GM12878 (cell line): Measurements from ENCODE around the gene RUSC1. TPM values are rescaled to one million over a fixed set of nuclear protein-coding genes. Genes with fewer than 3 reads are reported as not detected.

Source experiments
- BHLHE40 ChIP-seq, 2 experiments: fragments of 450-650 bp in 1 of 2; IDR thresholded peaks; 2 replicates each; pipeline ENCODE4 v1.6.1; 2011 to 2017; ENCODE audit warnings: low read depth in 2 of 2, borderline replicate concordance in 1 of 2, improper control_type of control experiment in 1 of 2, low read length in 1 of 2, mild to moderate bottlenecking in 1 of 2
- BMI1 ChIP-seq: fragments of 450-650 bp; IDR thresholded peaks from 2 replicates; pipeline ENCODE4 v1.6.1; 2016; ENCODE audit warnings: mild to moderate bottlenecking, moderate library complexity, borderline replicate concordance
- CUX1 ChIP-seq: IDR thresholded peaks from 2 replicates; pipeline ENCODE4 v1.6.1; 2012; ENCODE audit warnings: improper control_type of control experiment, low read depth, low read length; ENCODE audit not compliant: insufficient replicate concordance
- EGR1 ChIP-seq, 2 experiments: IDR thresholded peaks; 1 replicate in 1 of 2; 2 replicates in 1 of 2; pipeline ENCODE4 v1.6.1; 2011 to 2012; ENCODE audit warnings: low read depth in 2 of 2, low read length in 2 of 2, borderline replicate concordance in 1 of 2, mild to moderate bottlenecking in 1 of 2, moderate library complexity in 1 of 2
- HCFC1 ChIP-seq: fragments of 150-350 bp; IDR thresholded peaks from 2 replicates; pipeline ENCODE4 v1.6.1; 2014; ENCODE audit warnings: low read length
- KDM1A ChIP-seq: fragments of 200-600 bp; sonication (generic); IDR thresholded peaks from 2 replicates; pipeline ENCODE4 v1.6.1; 2016; ENCODE audit warnings: borderline replicate concordance
- NR2C1 ChIP-seq: fragments of 450-650 bp; IDR thresholded peaks from 2 replicates; pipeline ENCODE4 v1.6.1; 2017; ENCODE audit warnings: antibody characterized with exemption, mild to moderate bottlenecking, moderate library complexity
- PAX8 ChIP-seq: fragments of 450-650 bp; IDR thresholded peaks from 2 replicates; pipeline ENCODE4 v1.6.1; 2017; ENCODE audit warnings: mild to moderate bottlenecking, moderate library complexity
- RB1 ChIP-seq: fragments of 450-650 bp; formaldehyde crosslinking; IDR thresholded peaks from 2 replicates; pipeline ENCODE4 v1.6.1; 2017; ENCODE audit warnings: mild to moderate bottlenecking, borderline replicate concordance
- SMARCA5 ChIP-seq: fragments of 450-650 bp; IDR thresholded peaks from 2 replicates; pipeline ENCODE4 v1.6.1; 2017; ENCODE audit warnings: mild to moderate bottlenecking
- SP1 ChIP-seq: IDR thresholded peaks from one replicate; pipeline ENCODE4 v1.6.1; 2011; ENCODE audit warnings: low read depth, low read length
- TARDBP ChIP-seq: IDR thresholded peaks from 2 replicates; pipeline ENCODE4 v1.6.1; 2016; ENCODE audit warnings: borderline replicate concordance
- TCF3 ChIP-seq: IDR thresholded peaks from 2 replicates; pipeline ENCODE4 v1.6.1; 2012; ENCODE audit warnings: low read depth, mild to moderate bottlenecking, low read length, borderline replicate concordance; ENCODE audit not compliant: insufficient read depth
- ZNF207 ChIP-seq: fragments of 450-650 bp; IDR thresholded peaks from 2 replicates; pipeline ENCODE4 v1.6.1; 2014; ENCODE audit warnings: antibody characterized with exemption, mild to moderate bottlenecking, borderline replicate concordance
- ZNF384 ChIP-seq: IDR thresholded peaks from 2 replicates; pipeline ENCODE4 v1.6.1; 2012; ENCODE audit warnings: low read depth, mild to moderate bottlenecking, low read length, improper control_type of control experiment, borderline replicate concordance
- polyA plus RNA-seq, 11 experiments: library from polyadenylated mRNA; depleted of rRNA in 4 of 11; unstranded in 6 of 11; stranded (reverse) in 5 of 11; fragments of >200 nt; fragmentation: Nextera tagmentation in 4 of 11; fragmentation: Illumina TruSeq in 1 of 11; extraction: Ambion mirVana in 4 of 11; extraction: Trizol in 1 of 11; gene quantifications; 1 replicate in 1 of 11; 2 replicates in 10 of 11; pipeline versions ENCODE4 v1.2.1 to v1.2.3, GENCODE V29; 2011 to 2016; ENCODE audit warnings: inconsistent platforms in 2 of 11, missing spikeins in 2 of 11, low read depth in 1 of 11
- total RNA-seq, 4 experiments: library from RNA; depleted of rRNA in 3 of 4; stranded (reverse); fragments of >200 nt in 3 of 4; fragmentation: Illumina TruSeq in 1 of 4; extraction: Trizol in 1 of 4; gene quantifications; 2 replicates each; pipeline versions ENCODE4 v1.2.1 to v1.2.3, GENCODE V29; 2013 to 2021
- TF ChIP-seq, protein P1 (sequence below): fragments of 450-650 bp; formaldehyde crosslinking; IDR thresholded peaks from 2 replicates; pipeline ENCODE4 v1.5.0; 2022; ENCODE audit warnings: mild to moderate bottlenecking, missing genetic modification characterization
- TF ChIP-seq, protein P2 (sequence below): IDR thresholded peaks from 2 replicates; pipeline ENCODE4 v1.6.1; 2012; ENCODE audit warnings: mild to moderate bottlenecking, low read depth, low read length

Gene RUSC1
- total and polyA plus RNA-seq, 10 of the 15 experiments (the other 5 are each of a cell fraction or from before 2014, with no cell fraction given) = 1.1 to 23.7 (median 12.3) TPM

DNA sequence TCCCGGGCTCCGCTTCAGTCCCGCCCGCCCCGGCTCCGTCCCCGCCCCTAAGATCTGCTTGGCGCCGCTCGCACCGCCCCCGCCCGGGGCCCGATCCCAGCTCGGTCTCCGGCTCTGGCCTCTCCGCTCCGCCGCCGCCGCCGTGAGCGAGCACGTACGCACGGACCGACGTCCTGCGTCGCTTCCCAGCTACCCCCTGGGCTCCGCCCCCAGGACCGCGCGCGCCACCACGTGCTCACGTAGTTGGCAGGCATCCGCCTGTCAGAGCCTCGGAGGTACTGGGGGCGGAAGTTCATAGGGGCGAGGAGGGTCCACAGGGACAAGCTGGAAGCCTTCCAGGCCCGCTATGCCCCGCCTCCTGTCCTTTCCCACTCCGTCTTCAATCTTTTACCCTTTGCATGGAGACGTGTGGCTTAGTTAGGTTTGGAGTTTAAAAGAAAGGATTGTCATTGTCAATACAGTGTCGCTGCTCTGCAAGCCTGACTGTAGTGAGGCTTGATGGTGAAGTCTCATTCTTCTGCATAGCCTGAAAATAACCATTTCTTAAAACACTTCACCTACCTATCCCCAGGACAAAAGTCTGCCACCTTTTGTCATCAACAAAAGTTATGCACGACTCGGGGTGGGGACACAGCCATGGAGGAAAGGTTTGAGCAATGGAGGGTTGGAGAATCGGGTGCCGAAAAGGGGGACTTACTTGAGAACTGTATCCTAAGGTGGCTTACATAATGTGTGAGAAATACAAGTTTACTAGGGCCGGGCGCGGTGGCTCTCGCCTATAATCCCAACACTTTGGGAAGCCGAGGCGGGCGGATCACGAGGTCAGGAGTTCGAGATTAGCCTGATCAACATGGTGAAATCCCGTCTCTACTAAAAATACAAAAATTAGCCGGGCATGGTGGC is 47.1 kb upstream of the RUSC1 start, which contains the start of gene CLK2 (continued):
- peak; percentile 57 for TF ChIP-seq HCFC1
- no peak for TF ChIP-seq TARDBP
- TF ChIP-seq TCF3 = no peak
- no peak for TF ChIP-seq ZNF207
- TF ChIP-seq SMARCA5 = no peak
- peak; percentile 52 to 85; a peak in 3 of 4 replicates for TF ChIP-seq BHLHE40 (IDR thresholded peaks at IDR 0.05; ENCODE audit: borderline replicate concordance in 1 of 2, low read depth in 2 of 2, low read length in 1 of 2)
- TF ChIP-seq NR2C1 = no peak; the same call in 1 of the 2 replicates
- TF ChIP-seq PAX8 = no peak
- TF ChIP-seq, protein P1, sequence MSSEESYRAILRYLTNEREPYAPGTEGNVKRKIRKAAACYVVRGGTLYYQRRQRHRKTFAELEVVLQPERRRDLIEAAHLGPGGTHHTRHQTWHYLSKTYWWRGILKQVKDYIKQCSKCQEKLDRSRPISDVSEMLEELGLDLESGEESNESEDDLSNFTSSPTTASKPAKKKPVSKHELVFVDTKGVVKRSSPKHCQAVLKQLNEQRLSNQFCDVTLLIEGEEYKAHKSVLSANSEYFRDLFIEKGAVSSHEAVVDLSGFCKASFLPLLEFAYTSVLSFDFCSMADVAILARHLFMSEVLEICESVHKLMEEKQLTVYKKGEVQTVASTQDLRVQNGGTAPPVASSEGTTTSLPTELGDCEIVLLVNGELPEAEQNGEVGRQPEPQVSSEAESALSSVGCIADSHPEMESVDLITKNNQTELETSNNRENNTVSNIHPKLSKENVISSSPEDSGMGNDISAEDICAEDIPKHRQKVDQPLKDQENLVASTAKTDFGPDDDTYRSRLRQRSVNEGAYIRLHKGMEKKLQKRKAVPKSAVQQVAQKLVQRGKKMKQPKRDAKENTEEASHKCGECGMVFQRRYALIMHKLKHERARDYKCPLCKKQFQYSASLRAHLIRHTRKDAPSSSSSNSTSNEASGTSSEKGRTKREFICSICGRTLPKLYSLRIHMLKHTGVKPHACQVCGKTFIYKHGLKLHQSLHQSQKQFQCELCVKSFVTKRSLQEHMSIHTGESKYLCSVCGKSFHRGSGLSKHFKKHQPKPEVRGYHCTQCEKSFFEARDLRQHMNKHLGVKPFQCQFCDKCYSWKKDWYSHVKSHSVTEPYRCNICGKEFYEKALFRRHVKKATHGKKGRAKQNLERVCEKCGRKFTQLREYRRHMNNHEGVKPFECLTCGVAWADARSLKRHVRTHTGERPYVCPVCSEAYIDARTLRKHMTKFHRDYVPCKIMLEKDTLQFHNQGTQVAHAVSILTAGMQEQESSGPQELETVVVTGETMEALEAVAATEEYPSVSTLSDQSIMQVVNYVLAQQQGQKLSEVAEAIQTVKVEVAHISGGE = no peak
- TF ChIP-seq, protein P2, sequence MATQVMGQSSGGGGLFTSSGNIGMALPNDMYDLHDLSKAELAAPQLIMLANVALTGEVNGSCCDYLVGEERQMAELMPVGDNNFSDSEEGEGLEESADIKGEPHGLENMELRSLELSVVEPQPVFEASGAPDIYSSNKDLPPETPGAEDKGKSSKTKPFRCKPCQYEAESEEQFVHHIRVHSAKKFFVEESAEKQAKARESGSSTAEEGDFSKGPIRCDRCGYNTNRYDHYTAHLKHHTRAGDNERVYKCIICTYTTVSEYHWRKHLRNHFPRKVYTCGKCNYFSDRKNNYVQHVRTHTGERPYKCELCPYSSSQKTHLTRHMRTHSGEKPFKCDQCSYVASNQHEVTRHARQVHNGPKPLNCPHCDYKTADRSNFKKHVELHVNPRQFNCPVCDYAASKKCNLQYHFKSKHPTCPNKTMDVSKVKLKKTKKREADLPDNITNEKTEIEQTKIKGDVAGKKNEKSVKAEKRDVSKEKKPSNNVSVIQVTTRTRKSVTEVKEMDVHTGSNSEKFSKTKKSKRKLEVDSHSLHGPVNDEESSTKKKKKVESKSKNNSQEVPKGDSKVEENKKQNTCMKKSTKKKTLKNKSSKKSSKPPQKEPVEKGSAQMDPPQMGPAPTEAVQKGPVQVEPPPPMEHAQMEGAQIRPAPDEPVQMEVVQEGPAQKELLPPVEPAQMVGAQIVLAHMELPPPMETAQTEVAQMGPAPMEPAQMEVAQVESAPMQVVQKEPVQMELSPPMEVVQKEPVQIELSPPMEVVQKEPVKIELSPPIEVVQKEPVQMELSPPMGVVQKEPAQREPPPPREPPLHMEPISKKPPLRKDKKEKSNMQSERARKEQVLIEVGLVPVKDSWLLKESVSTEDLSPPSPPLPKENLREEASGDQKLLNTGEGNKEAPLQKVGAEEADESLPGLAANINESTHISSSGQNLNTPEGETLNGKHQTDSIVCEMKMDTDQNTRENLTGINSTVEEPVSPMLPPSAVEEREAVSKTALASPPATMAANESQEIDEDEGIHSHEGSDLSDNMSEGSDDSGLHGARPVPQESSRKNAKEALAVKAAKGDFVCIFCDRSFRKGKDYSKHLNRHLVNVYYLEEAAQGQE = no peak
- TF ChIP-seq EGR1 (IDR thresholded peaks at IDR 0.05; ENCODE audit: borderline replicate concordance in 1 of 2, low read depth in 2 of 2, low read length in 2 of 2) = peak; percentile 89 to 97
- no peak for TF ChIP-seq CUX1
- no peak for TF ChIP-seq BMI1
- TF ChIP-seq RB1 = peak; percentile 53; the same call in 1 of the 2 replicates
- peak; percentile 14; the same call in 1 of the 2 replicates for TF ChIP-seq ZNF384
- no peak for TF ChIP-seq KDM1A
- peak; percentile 39 for TF ChIP-seq SP1
